Transverse colon (tissue), 4 donors: ENCODE measurements around the gene TMEM212. TPM values are rescaled to one million over a fixed set of nuclear protein-coding genes. Genes with fewer than 3 reads are reported as not detected.

Source experiments
- DNase-seq: peaks from one replicate; pipeline ENCODE4 v3.0.0-alpha.2; 2019
- H3K27ac ChIP-seq, 4 donors: fragments of 200-600 bp; sonication (generic); 2 replicates each; pipeline ENCODE4 v1.5.1; 2016 to 2018; ENCODE audit warnings: inconsistent platforms in 4 of 4
- H3K27me3 ChIP-seq: fragments of 200-600 bp; sonication (generic); 2 replicates; pipeline ENCODE4 v1.5.1; 2017; ENCODE audit warnings: inconsistent platforms
- H3K36me3 ChIP-seq, 4 donors: fragments of 200-600 bp; sonication (generic); 2 replicates each; pipeline ENCODE4 v1.5.1; 2017 to 2019; ENCODE audit warnings: inconsistent platforms in 4 of 4
- H3K4me1 ChIP-seq, 4 donors: fragments of 200-600 bp; sonication (generic); 2 replicates each; pipeline ENCODE4 v1.5.1; 2017 to 2020; ENCODE audit warnings: inconsistent platforms in 4 of 4
- H3K4me3 ChIP-seq, 4 donors: fragments of 200-600 bp; sonication (generic); 1 replicate in 1 of 4; 2 replicates in 3 of 4; pipeline versions ENCODE4 v1.5.1 to v1.6.1; 2017 to 2019; ENCODE audit warnings: inconsistent platforms in 4 of 4
- H3K9me3 ChIP-seq, 2 donors: fragments of 200-600 bp; sonication (generic); 2 replicates each; pipeline ENCODE4 v1.5.1; 2017 to 2019; ENCODE audit warnings: inconsistent platforms in 2 of 2
- EP300 ChIP-seq: sonication (generic); formaldehyde crosslinking; IDR thresholded peaks from one replicate; pipeline ENCODE4 v1.6.1; 2017; ENCODE audit warnings: antibody characterized with exemption, low read depth
- POLR2A ChIP-seq: fragments of 450-650 bp; IDR thresholded peaks from one replicate; pipeline ENCODE4 v1.6.1; 2016; ENCODE audit warnings: antibody characterized with exemption, mild to moderate bottlenecking, moderate library complexity
- POLR2AphosphoS5 ChIP-seq, 3 donors: sonication (generic); formaldehyde crosslinking; IDR thresholded peaks; one replicate each; pipeline ENCODE4 v1.6.1; 2016; ENCODE audit warnings: antibody characterized with exemption in 3 of 3
- WGBS, 2 donors: methylation state at CpG; one replicate each; pipeline ENCODE4 v1.1.5; 2018; ENCODE audit warnings: low coverage in 1 of 2; 5-methylcytosine and 5-hydroxymethylcytosine counted together
- in situ Hi-C, 4 donors: fragments of 200-750 bp; cut with MboI; loops; one replicate each; pipeline versions ENCODE4 v1.15.0 to v1.15.1; 2017; ENCODE audit warnings: low sequenced_read_pairs in 3 of 4, low pct_ligation_motif_present in 1 of 4, low pct_unique_long_range_greater_than_20kb in 1 of 4
- intact Hi-C: fragments of 100-400 bp; cut with DNase I; formaldehyde crosslinking; loops from one replicate; pipeline ENCODE4 v1.15.1; 2023; ENCODE audit warnings: low total_unique reads
- total RNA-seq, 4 donors: library from RNA; depleted of rRNA; stranded (reverse); fragments of >200 nt; gene quantifications; one replicate each; pipeline ENCODE4 v1.1.0, GENCODE V29; 2016
- TF ChIP-seq, protein P1 (sequence below), 5 experiments: fragments of 200-600 bp in 3 of 5; fragments of 450-650 bp in 2 of 5; sonication (generic) in 3 of 5; IDR thresholded peaks; 1 replicate in 2 of 5; 2 replicates in 3 of 5; pipeline ENCODE4 v1.5.1; 2016 to 2017; ENCODE audit warnings: antibody characterized with exemption in 5 of 5, inconsistent platforms in 3 of 5, mild to moderate bottlenecking in 2 of 5, moderate library complexity in 1 of 5

Gene TMEM212
- total RNA-seq, 4 donors from 2014 or later: not detected

GRCh38 chr3:171883257-171883892 is 40.2 kb downstream of the TMEM212 start:
- intact Hi-C loops (no loop called here), in situ Hi-C loops (no loop called here)
- H3K36me3 ChIP-seq: no peaks in the 10 kb centered on the region
- peaks cover 0 to 6% (median 0%) of the 10 kb centered on the region in 4 donors for H3K4me1 ChIP-seq
- H3K27me3 ChIP-seq: no peaks in the 10 kb centered on the region
- H3K4me3 ChIP-seq: no peak overlapping the region
- H3K27ac ChIP-seq: no peak overlapping the region
- H3K9me3 ChIP-seq: no peaks in the 10 kb centered on the region
- 78 to 80% methylated on average over 3 of the region's 3 CpGs for WGBS, 2 donors
- TF ChIP-seq EP300 (no peak), POLR2A (no peak), POLR2AphosphoS5 (IDR thresholded peaks at IDR 0.05) (no peak)
- TF ChIP-seq, protein P1, sequence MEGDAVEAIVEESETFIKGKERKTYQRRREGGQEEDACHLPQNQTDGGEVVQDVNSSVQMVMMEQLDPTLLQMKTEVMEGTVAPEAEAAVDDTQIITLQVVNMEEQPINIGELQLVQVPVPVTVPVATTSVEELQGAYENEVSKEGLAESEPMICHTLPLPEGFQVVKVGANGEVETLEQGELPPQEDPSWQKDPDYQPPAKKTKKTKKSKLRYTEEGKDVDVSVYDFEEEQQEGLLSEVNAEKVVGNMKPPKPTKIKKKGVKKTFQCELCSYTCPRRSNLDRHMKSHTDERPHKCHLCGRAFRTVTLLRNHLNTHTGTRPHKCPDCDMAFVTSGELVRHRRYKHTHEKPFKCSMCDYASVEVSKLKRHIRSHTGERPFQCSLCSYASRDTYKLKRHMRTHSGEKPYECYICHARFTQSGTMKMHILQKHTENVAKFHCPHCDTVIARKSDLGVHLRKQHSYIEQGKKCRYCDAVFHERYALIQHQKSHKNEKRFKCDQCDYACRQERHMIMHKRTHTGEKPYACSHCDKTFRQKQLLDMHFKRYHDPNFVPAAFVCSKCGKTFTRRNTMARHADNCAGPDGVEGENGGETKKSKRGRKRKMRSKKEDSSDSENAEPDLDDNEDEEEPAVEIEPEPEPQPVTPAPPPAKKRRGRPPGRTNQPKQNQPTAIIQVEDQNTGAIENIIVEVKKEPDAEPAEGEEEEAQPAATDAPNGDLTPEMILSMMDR (IDR thresholded peaks at IDR 0.05): no peak
- no peak for DNase-seq

DNA sequence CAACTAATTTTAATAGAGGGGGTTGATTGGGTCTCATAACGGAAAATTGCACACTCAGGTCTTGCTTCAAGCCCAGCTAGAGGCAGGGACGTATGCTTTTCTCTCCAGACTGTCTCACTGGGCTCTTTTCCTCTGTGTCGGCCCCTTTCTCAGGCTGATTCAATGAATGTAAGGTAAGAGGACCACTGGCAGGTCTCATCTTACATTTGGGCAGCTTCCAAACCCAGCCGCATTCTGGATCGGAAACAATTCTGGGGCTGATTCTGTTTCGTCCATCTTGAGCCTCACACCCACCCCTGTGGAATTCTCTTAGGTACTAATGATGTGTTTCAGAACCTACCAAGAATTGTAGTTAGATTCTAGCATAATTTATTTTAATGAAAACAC is 40.7 kb downstream of the TMEM212 start:
- Histone ChIP-seq H3K27me3 (no peaks in the 10 kb centered on the region), H3K9me3 (no peaks in the 10 kb centered on the region), H3K4me1 (peaks cover 0 to 3% (median 0%) of the 10 kb centered on the region in 4 donors), H3K27ac (no peak overlapping the region), H3K36me3 (no peaks in the 10 kb centered on the region), H3K4me3 (no peak overlapping the region)
- intact Hi-C loops (no loop called here), in situ Hi-C loops (no loop called here)
- no peak for DNase-seq
- 81 to 84% methylated on average over 5 to 6 of the region's 6 CpGs for WGBS, 2 donors
- no peak for TF ChIP-seq POLR2A
- no peak for TF ChIP-seq EP300
- TF ChIP-seq, protein P1 (IDR thresholded peaks at IDR 0.05): no peak
- TF ChIP-seq POLR2AphosphoS5 (IDR thresholded peaks at IDR 0.05): no peak

DNA sequence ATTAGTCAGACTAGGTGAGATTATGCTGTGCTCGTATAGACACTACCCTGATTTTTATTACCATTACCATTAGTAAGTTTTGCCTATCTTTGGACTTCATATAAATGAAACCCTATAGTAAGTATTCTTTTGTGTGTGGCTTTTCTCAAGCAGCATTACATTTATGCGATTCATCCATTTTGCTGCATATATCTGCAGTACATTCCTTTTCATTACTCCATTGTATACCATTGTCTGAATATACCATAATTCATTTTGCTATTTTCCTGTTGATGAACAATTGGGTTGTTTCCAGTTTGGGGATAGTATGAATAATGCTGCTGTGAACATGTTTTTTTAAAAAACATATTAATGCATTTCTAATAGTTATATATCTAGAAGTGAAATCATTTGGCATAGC is 45.3 kb downstream of the TMEM212 start:
- no peaks in the 10 kb centered on the region for H3K4me1 ChIP-seq
- DNase-seq: no peak
- intact Hi-C loops (no loop called here), in situ Hi-C loops (no loop called here)
- no peaks in the 10 kb centered on the region for H3K36me3 ChIP-seq
- H3K9me3 ChIP-seq: no peaks in the 10 kb centered on the region
- H3K27me3 ChIP-seq: no peaks in the 10 kb centered on the region
- WGBS, 2 donors: 94 to 95% methylated on average over 2 of the region's 2 CpGs
- no peak overlapping the region for H3K27ac ChIP-seq
- TF ChIP-seq EP300: no peak
- no peak for TF ChIP-seq POLR2AphosphoS5 (IDR thresholded peaks at IDR 0.05)
- no peak for TF ChIP-seq POLR2A
- TF ChIP-seq, protein P1 (IDR thresholded peaks at IDR 0.05): no peak
- H3K4me3 ChIP-seq: no peak overlapping the region

GRCh38 chr3:171890398-171890797 is 47.2 kb downstream of the TMEM212 start:
- no peaks in the 10 kb centered on the region for H3K9me3 ChIP-seq
- no peak overlapping the region for H3K4me3 ChIP-seq
- TF ChIP-seq POLR2A (no peak), EP300 (no peak), POLR2AphosphoS5 (IDR thresholded peaks at IDR 0.05) (no peak)
- TF ChIP-seq, protein P1 (IDR thresholded peaks at IDR 0.05): no peak
- H3K36me3 ChIP-seq: no peaks in the 10 kb centered on the region
- 13 to 59% methylated on average over 1 to 2 of the region's 2 CpGs for WGBS, 2 donors
- no peaks in the 10 kb centered on the region for H3K27me3 ChIP-seq
- no peaks in the 10 kb centered on the region for H3K4me1 ChIP-seq
- intact Hi-C loops: no loop called here
- no peak overlapping the region for H3K27ac ChIP-seq
- DNase-seq: no peak
- in situ Hi-C loops: no loop called here
